PC-9 (cell line): ENCODE measurements around the gene HTT. TPM values are rescaled to one million over a fixed set of nuclear protein-coding genes. Genes with fewer than 3 reads are reported as not detected.

Source experiments
- BruUV-seq: library from RNA; stranded (reverse); fragments of 400-500 nt; replicated peaks from 2 replicates; lab custom pipeline; 2021; lab: Mats Ljungman, UMichigan
- CTCF ChIA-PET: fragments of 300-600 bp; sonication (Branson Sonifier 250); formaldehyde crosslinking; loops from one replicate; lab custom pipeline; 2022; ENCODE audit warnings: antibody characterized with exemption; lab: Charles Lee
- POLR2A ChIA-PET: fragments of 300-600 bp; sonication (Branson Sonifier 250); formaldehyde crosslinking; loops from one replicate; lab custom pipeline; 2022; ENCODE audit warnings: antibody characterized with exemption; ENCODE audit not compliant: unreplicated experiment; lab: Charles Lee
- DNase-seq, 2 experiments: peaks; one replicate each; pipeline versions ENCODE4 v3.0.0 to v3.0.0-alpha.2; 2015 to 2022; ENCODE audit warnings: mixed read lengths in 1 of 2
- H2AFZ ChIP-seq: fragments of 200-600 bp; sonication (generic); 2 replicates; pipeline ENCODE4 v1.8.1; 2017; ENCODE audit warnings: antibody characterized with exemption
- H3F3A ChIP-seq: fragments of 200-600 bp; sonication (generic); 2 replicates; pipeline ENCODE4 v1.8.1; 2017; ENCODE audit warnings: antibody characterized with exemption, mild to moderate bottlenecking, low read depth; ENCODE audit not compliant: insufficient read depth
- H3K27ac ChIP-seq: fragments of 200-600 bp; sonication (generic); 2 replicates; pipeline ENCODE4 v1.6.1; 2016; ENCODE audit warnings: mixed run types
- H3K27me3 ChIP-seq: fragments of 200-600 bp; sonication (generic); 2 replicates; pipeline ENCODE4 v1.6.1; 2016; ENCODE audit warnings: low read depth, mixed run types; ENCODE audit not compliant: insufficient read depth
- H3K36me3 ChIP-seq: fragments of 200-600 bp; sonication (generic); 2 replicates; pipeline ENCODE4 v1.6.1; 2016; ENCODE audit warnings: low read depth, mixed run types
- H3K4me1 ChIP-seq: fragments of 200-600 bp; sonication (generic); replicated peaks from 2 replicates; pipeline ENCODE4 v1.6.1; 2016; ENCODE audit warnings: mixed run types; ENCODE audit not compliant: insufficient read depth
- H3K4me2 ChIP-seq: fragments of 200-600 bp; sonication (generic); 2 replicates; pipeline ENCODE4 v1.6.1; 2017; ENCODE audit warnings: mixed run types
- H3K4me3 ChIP-seq: fragments of 200-600 bp; sonication (generic); 2 replicates; pipeline ENCODE4 v1.6.1; 2016; ENCODE audit warnings: mixed run types
- H3K79me2 ChIP-seq: fragments of 200-600 bp; sonication (generic); 2 replicates; pipeline ENCODE4 v1.6.1; 2017; ENCODE audit warnings: low read depth, mixed run types
- H3K9me2 ChIP-seq: fragments of 200-600 bp; sonication (generic); 2 replicates; pipeline ENCODE4 v1.8.1; 2017; ENCODE audit warnings: mild to moderate bottlenecking; ENCODE audit not compliant: insufficient read depth
- H3K9me3 ChIP-seq: fragments of 200-600 bp; sonication (generic); 2 replicates; pipeline ENCODE4 v1.8.1; 2016; ENCODE audit warnings: low read depth; ENCODE audit not compliant: insufficient read depth
- H4K20me1 ChIP-seq: fragments of 200-600 bp; sonication (generic); 2 replicates; pipeline ENCODE4 v1.8.1; 2017; ENCODE audit not compliant: insufficient read depth
- EZH2 ChIP-seq: fragments of 200-600 bp; sonication (generic); IDR thresholded peaks from 2 replicates; pipeline ENCODE4 v1.8.0; 2017; ENCODE audit warnings: antibody characterized with exemption, low read depth
- intact Hi-C: fragments of 100-400 bp; cut with micrococcal nuclease; formaldehyde crosslinking; loops from one replicate; pipeline ENCODE4 v1.10.0; 2022; ENCODE audit not compliant: unreplicated experiment
- total RNA-seq: library from RNA; stranded (reverse); gene quantifications from 2 replicates; pipeline ENCODE4 v1.2.3, GENCODE V29; 2021
- TF ChIP-seq, protein P1 (sequence below): fragments of 200-600 bp; sonication (generic); conservative IDR thresholded peaks from 2 replicates; pipeline ENCODE4 v1.6.1; 2017; ENCODE audit warnings: mixed run types, antibody characterized with exemption, mild to moderate bottlenecking, moderate library complexity

HTT gene
- total RNA-seq, 1 experiment from 2014 or later: 81.7 TPM

- Histone ChIP-seq H3K27ac (no peak overlapping the region), H3K9me3 (no peaks in the 10 kb centered on the region), H3K36me3 (no peaks in the 10 kb centered on the region), H3K4me3 (no peak overlapping the region), H3K27me3 (no peaks in the 10 kb centered on the region), H3K79me2 (no peaks in the 10 kb centered on the region), H3K9me2 (no peaks in the 10 kb centered on the region), H2AFZ (no peak overlapping the region), H3K4me1 (no peaks in the 10 kb centered on the region), H3K4me2 (no peak overlapping the region), H3F3A (no peaks in the 10 kb centered on the region), H4K20me1 (no peaks in the 10 kb centered on the region)
- ChIA-PET CTCF (interaction anchor here (0.6 kb wide), 1 partner anchor 145 kb away, joined by 4 read pairs; no protein-coding TSS in a partner anchor), POLR2A (no interaction called here)
- intact Hi-C loops: no loop called here
- TF ChIP-seq, protein P1, sequence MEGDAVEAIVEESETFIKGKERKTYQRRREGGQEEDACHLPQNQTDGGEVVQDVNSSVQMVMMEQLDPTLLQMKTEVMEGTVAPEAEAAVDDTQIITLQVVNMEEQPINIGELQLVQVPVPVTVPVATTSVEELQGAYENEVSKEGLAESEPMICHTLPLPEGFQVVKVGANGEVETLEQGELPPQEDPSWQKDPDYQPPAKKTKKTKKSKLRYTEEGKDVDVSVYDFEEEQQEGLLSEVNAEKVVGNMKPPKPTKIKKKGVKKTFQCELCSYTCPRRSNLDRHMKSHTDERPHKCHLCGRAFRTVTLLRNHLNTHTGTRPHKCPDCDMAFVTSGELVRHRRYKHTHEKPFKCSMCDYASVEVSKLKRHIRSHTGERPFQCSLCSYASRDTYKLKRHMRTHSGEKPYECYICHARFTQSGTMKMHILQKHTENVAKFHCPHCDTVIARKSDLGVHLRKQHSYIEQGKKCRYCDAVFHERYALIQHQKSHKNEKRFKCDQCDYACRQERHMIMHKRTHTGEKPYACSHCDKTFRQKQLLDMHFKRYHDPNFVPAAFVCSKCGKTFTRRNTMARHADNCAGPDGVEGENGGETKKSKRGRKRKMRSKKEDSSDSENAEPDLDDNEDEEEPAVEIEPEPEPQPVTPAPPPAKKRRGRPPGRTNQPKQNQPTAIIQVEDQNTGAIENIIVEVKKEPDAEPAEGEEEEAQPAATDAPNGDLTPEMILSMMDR: no peak
- TF ChIP-seq EZH2: no peak
- DNase-seq: no peak
- BruUV-seq: no TSS peak
Measured at GRCh38 chr4:3203971-3204431, 129.5 kb downstream of the HTT start.

DNA sequence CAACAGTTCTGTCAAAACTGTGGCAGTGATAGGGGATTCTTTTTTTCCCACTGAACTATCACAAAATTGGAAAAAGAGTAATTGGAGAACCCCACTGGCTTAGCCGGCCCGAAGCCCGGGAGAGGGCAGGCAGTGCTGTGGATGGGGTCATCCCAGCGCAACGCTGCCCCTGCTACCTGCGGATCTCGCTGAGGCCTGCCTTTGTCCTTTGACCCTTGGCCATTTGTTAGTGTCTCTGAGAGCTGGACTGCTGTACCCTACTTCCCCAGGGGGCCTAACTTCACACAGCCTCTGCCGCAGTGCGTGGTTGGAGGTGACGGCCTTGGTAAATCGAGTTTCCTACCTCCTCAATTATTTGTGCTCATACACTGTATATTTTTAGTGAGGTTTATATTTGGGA, 131.5 kb downstream of the HTT start:
- no peak for DNase-seq
- no peaks in the 10 kb centered on the region for H3K27me3 ChIP-seq
- no peak overlapping the region for H3K27ac ChIP-seq
- ChIA-PET POLR2A (no interaction called here), CTCF (no interaction called here)
- H2AFZ ChIP-seq: no peak overlapping the region
- H3K9me2 ChIP-seq: no peaks in the 10 kb centered on the region
- H3K4me3 ChIP-seq: no peak overlapping the region
- no peaks in the 10 kb centered on the region for H4K20me1 ChIP-seq
- TF ChIP-seq EZH2: no peak
- TF ChIP-seq, protein P1: no peak
- H3K9me3 ChIP-seq: no peaks in the 10 kb centered on the region
- no peaks in the 10 kb centered on the region for H3K36me3 ChIP-seq
- BruUV-seq: no TSS peak
- no peaks in the 10 kb centered on the region for H3F3A ChIP-seq
- no peaks in the 10 kb centered on the region for H3K4me1 ChIP-seq
- no peak overlapping the region for H3K4me2 ChIP-seq
- no peaks in the 10 kb centered on the region for H3K79me2 ChIP-seq
- intact Hi-C loops: no loop called here

DNA sequence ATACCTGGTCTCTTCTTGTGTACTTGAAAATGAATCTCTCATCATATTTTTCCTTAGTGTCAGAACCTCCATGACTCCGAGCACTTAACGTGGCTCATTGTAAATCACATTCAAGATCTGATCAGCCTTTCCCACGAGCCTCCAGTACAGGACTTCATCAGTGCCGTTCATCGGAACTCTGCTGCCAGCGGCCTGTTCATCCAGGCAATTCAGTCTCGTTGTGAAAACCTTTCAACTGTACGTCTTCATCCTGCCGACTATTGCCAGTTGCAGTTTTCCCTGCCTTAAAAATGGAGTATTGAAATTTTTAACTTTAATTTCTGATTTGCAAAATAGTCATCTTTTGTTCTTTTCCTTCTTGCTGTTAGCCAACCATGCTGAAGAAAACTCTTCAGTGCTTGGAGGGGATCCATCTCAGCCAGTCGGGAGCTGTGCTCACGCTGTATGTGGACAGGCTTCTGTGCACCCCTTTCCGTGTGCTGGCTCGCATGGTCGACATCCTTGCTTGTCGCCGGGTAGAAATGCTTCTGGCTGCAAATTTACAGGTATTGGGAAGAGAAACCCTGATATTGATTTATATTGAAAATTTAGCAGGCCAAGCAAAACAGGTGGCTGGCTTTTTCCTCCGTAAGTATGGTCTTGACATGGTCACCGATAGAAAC, 132.1 kb downstream of the HTT start:
- Histone ChIP-seq H3K79me2 (no peaks in the 10 kb centered on the region), H3K9me3 (no peaks in the 10 kb centered on the region), H3K4me1 (no peaks in the 10 kb centered on the region), H3K9me2 (no peaks in the 10 kb centered on the region), H3K4me3 (no peak overlapping the region), H3K36me3 (no peaks in the 10 kb centered on the region), H3K4me2 (no peak overlapping the region), H3K27ac (no peak overlapping the region), H2AFZ (no peak overlapping the region), H3F3A (no peaks in the 10 kb centered on the region), H4K20me1 (no peaks in the 10 kb centered on the region), H3K27me3 (no peaks in the 10 kb centered on the region)
- no TSS peak for BruUV-seq
- POLR2A ChIA-PET: no interaction called here
- DNase-seq: no peak
- intact Hi-C loops: no loop called here
- CTCF ChIA-PET: no interaction called here
- TF ChIP-seq, protein P1: no peak
- no peak for TF ChIP-seq EZH2
